Pancreas (tissue), 10 donors: ENCODE measurements around the gene TTI1. TPM values are rescaled to one million over a fixed set of nuclear protein-coding genes. Genes with fewer than 3 reads are reported as not detected.

ENCODE experiments used
- ATAC-seq, 4 donors: fragments of 200-7000 bp; cut with Tn5 transposase; one replicate each; pipeline versions ENCODE4 v1.8.0 to v1.9.1; 2020; ENCODE audit warnings: mild to moderate bottlenecking in 4 of 4, moderate library complexity in 4 of 4
- DNase-seq, 6 donors: peaks; one replicate each; pipeline ENCODE4 v3.0.0-alpha.2; 2020
- FAIRE-seq: peaks from 2 replicates; lab custom pipeline; 2012; peaks lifted over from hg19 to GRCh38; lab: Jason Lieb, UNC
- H3K27ac ChIP-seq, 4 donors: fragments of 200-600 bp; sonication (generic); 1 replicate in 3 of 4; 2 replicates in 1 of 4; pipeline versions ENCODE4 v1.5.0 to v1.8.0; 2020
- H3K27me3 ChIP-seq, 4 donors: fragments of 200-600 bp; one replicate each; pipeline ENCODE4 v1.8.0; 2021
- H3K36me3 ChIP-seq, 3 donors: fragments of 200-600 bp; sonication (generic) in 1 of 3; one replicate each; pipeline versions ENCODE4 v1.5.0 to v1.8.0; 2020 to 2021
- H3K4me1 ChIP-seq, 3 donors: fragments of 200-600 bp; one replicate each; pipeline ENCODE4 v1.8.0; 2021
- H3K4me3 ChIP-seq, 4 donors: fragments of 200-600 bp; sonication (generic) in 2 of 4; one replicate each; pipeline versions ENCODE4 v1.5.0 to v1.8.0; 2020 to 2021
- H3K9me3 ChIP-seq, 4 donors: fragments of 200-600 bp; one replicate each; pipeline ENCODE4 v1.8.0; 2021
- WGBS, 2 donors: extraction: QIAGEN DNeasy Blood & Tissue Kit; methylation state at CpG; one replicate each; pipeline ENCODE4 v1.1.7; 2013; 5-methylcytosine and 5-hydroxymethylcytosine counted together
- intact Hi-C, 3 donors: fragments of 100-400 bp; cut with DNase I; formaldehyde crosslinking; loops; one replicate each; pipeline versions ENCODE4 v1.11.1 to v1.14.2; 2022
- polyA plus RNA-seq, 2 donors: library from polyadenylated mRNA; stranded (reverse); fragments of 200-250 nt; gene quantifications; one replicate each; pipeline ENCODE4 v1.2.3, GENCODE V29; 2013
- total RNA-seq, 6 donors: library from RNA; stranded (reverse); fragmentation: NEBNext Ultra II Directional in 4 of 6; extraction: Animal tissue kit (Norgen Biotek cat#: 25700) in 4 of 6; gene quantifications; one replicate each; pipeline versions ENCODE4 v1.2.1 to v1.2.4, GENCODE V29; 2021 to 2023
- TF ChIP-seq, protein P1 (sequence below), 4 donors: fragments of 200-600 bp; sonication (generic) in 3 of 4; IDR thresholded peaks; one replicate each; pipeline versions ENCODE4 v1.5.0 to v1.8.0; 2021; ENCODE audit warnings: antibody characterized with exemption in 4 of 4
- donor health status: healthy with polysubstance abuse.
- donor health status: DM: no; HTN: no; CAD: no; lungs with moderate emphysema.
- donor health status: DM: no; HTN: no; CAD: no.
- donor health status: control.
- donor health status: control.
- donor health status: Bipolar disorder and iron deficiency.
- donor health status: DM: yes; HTN: yes; CAD: no.
- donor health status: DM: no; HTN: no; CAD: no.
- donor health status: DM: no; HTN: no; CAD: no.
- donor health status: DM: yes; HTN: yes; CAD: no.

The TTI1 gene
- total and polyA plus RNA-seq, 8 donors, result 10.1 to 18.0 (median 11.2) TPM

DNA sequence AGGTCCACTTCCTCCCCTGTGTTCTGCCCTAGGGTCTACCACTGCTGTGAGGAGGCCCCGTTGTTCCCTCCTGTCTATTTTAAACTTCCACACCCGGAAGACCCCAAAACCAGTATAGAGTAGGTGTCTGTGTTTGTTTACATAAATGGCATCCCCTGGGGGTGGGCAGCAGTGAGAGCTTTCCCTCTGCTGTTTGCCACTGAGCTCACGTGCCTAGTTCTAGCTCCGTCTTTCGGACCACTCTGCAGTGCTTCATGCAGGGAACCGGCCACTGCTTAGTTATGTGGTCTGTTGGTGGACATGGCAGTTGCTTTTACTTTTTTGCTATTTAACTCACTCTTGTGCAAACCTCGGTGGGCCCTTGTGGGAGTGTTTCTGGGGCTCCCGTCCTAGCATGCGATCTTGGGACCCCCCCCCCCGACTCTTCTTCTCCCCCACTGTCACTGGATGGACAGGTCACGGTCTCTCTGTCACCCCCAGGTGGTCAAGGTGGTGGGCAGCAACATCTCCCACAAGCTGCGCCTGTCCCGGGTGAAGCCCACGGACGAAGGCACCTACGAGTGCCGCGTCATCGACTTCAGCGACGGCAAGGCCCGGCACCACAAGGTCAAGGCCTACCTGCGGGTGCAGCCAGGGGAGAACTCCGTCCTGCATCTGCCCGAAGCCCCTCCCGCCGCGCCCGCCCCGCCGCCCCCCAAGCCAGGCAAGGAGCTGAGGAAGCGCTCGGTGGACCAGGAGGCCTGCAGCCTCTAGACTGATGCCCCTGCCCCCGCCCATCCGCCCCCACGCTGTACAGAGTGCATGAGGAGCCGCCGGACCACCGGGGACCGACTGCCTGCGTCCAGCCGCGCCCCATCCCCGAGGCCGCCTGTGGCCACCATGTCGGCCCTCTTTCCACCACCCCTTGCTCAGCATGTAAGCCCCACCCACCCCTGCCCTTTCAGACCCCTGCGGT, 89.5 kb downstream of the TTI1 start:
- no peaks in the 10 kb centered on the region for H3K36me3 ChIP-seq
- H3K27ac ChIP-seq, result no peak overlapping the region
- H3K9me3 ChIP-seq, result no peaks in the 10 kb centered on the region
- TF ChIP-seq, protein P1, sequence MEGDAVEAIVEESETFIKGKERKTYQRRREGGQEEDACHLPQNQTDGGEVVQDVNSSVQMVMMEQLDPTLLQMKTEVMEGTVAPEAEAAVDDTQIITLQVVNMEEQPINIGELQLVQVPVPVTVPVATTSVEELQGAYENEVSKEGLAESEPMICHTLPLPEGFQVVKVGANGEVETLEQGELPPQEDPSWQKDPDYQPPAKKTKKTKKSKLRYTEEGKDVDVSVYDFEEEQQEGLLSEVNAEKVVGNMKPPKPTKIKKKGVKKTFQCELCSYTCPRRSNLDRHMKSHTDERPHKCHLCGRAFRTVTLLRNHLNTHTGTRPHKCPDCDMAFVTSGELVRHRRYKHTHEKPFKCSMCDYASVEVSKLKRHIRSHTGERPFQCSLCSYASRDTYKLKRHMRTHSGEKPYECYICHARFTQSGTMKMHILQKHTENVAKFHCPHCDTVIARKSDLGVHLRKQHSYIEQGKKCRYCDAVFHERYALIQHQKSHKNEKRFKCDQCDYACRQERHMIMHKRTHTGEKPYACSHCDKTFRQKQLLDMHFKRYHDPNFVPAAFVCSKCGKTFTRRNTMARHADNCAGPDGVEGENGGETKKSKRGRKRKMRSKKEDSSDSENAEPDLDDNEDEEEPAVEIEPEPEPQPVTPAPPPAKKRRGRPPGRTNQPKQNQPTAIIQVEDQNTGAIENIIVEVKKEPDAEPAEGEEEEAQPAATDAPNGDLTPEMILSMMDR (IDR thresholded peaks at IDR 0.05), result no peak
- peak in 1 of 6 donors; percentile 58 for DNase-seq
- no peak for ATAC-seq
- H3K4me3 ChIP-seq, result no peak overlapping the region
- FAIRE-seq, result no peak
- 73 to 79% methylated on average over 38 to 47 of the region's 47 CpGs for WGBS, 2 donors
- intact Hi-C loops, result no loop called here
- H3K4me1 ChIP-seq, result no peaks in the 10 kb centered on the region
- H3K27me3 ChIP-seq, result no peaks in the 10 kb centered on the region

DNA sequence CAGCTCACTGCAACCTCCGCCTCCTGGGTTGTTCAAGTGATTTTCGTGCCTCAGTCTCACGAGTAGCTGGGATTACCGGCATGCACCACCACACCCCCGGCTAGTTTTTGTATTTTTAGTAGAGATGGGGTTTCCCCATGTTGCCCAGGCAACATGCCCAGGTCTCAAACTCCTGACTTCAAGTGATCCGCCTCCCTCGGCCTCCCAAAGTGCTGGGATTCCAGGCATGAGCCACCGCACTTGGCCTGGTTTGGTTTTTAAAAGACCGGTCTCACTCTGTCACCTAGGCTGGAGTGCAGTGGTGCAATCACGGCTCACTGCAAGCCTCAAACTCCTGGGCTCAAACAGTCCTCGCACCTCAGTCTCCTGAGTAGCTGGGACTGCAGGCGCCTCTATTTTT, 90.2 kb downstream of the TTI1 start:
- H3K27me3 ChIP-seq, result no peaks in the 10 kb centered on the region
- FAIRE-seq, result no peak
- intact Hi-C loops, result no loop called here
- H3K9me3 ChIP-seq, result no peaks in the 10 kb centered on the region
- H3K36me3 ChIP-seq, result no peaks in the 10 kb centered on the region
- no peak for DNase-seq
- H3K4me1 ChIP-seq, result no peaks in the 10 kb centered on the region
- H3K27ac ChIP-seq, result no peak overlapping the region
- TF ChIP-seq, protein P1 (IDR thresholded peaks at IDR 0.05), result no peak
- 77 to 83% methylated on average over 12 of the region's 12 CpGs for WGBS, 2 donors
- H3K4me3 ChIP-seq, result no peak overlapping the region
- ATAC-seq, result no peak

DNA sequence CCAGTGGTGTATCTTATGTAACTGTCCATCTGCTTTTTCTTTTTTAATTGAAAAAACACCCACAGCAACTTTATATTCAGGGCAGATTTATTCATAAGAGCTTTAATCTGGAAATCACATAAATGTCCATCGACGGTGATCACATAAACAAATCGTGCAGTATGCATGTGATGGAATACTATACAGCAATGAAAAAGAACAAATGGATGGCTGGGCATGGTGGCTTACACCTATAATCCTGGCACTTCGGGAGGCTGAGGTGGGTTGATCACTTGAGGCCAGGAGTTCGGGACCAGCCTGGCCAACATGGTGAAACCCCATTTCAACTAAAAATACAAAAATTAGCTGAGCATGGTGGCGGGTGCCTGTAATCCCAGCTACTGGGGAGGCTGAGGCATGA, 91.3 kb downstream of the TTI1 start:
- TF ChIP-seq, protein P1 (IDR thresholded peaks at IDR 0.05), result no peak
- no peak for ATAC-seq
- intact Hi-C loops, result no loop called here

DNA sequence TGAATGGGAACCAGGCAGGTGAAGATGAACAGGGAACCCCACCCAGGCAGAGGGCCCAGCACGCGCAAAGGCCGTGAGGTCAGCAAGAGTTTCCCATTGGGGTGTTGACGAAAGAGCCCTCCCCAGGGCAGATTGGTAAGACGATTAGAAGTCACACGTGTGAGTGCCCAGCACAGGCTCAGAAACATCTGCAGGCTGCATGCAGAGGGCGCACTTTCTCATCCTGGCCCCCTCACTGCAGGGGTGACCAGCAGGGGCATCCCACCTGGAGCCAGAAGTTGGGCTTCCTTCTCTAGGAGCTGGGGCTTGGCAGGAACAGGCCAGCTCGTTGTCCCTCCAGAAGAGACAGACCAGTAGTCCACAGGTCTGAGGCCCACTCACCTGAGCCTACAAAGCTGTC, 91.9 kb downstream of the TTI1 start:
- Histone ChIP-seq H3K4me3 (no peak overlapping the region), H3K36me3 (no peaks in the 10 kb centered on the region), H3K9me3 (no peaks in the 10 kb centered on the region), H3K4me1 (no peaks in the 10 kb centered on the region), H3K27ac (no peak overlapping the region), H3K27me3 (no peaks in the 10 kb centered on the region)
- ATAC-seq (no peak), FAIRE-seq (no peak), DNase-seq (peak in 1 of 6 donors; percentile 20)
- 60 to 61% methylated on average over 8 of the region's 8 CpGs for WGBS, 2 donors
- intact Hi-C loops, result no loop called here
- TF ChIP-seq, protein P1 (IDR thresholded peaks at IDR 0.05), result no peak

More for the DNA sequence above, 91.3 kb downstream of the TTI1 start:
- WGBS, 2 donors, result 85 to 88% methylated on average over 6 of the region's 6 CpGs
- Histone ChIP-seq H3K27me3 (no peaks in the 10 kb centered on the region), H3K9me3 (no peaks in the 10 kb centered on the region), H3K27ac (no peak overlapping the region), H3K4me1 (no peaks in the 10 kb centered on the region), H3K36me3 (no peaks in the 10 kb centered on the region), H3K4me3 (no peak overlapping the region)
- DNase-seq (no peak), FAIRE-seq (no peak)

DNA sequence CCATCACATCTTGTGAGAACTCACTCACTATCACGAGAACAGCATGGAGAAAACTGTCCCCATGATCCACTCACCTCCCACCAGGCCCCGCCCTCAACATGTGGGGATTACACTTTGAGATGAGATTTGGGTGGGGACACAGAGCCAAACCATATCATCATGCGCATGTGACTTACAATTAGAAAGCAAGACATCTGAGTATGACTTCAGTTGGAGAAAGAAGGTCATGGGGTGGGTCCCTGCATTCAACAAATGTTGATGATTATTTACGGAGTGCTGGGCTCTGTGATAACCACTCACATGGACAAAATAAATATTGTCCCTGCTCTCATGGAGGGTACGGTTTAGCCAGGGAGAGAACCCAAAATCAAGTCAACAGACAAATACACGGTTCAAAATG, 92.4 kb downstream of the TTI1 start:
- no peaks in the 10 kb centered on the region for H3K27me3 ChIP-seq
- intact Hi-C loops, result no loop called here

More for the DNA sequence above, 92.4 kb downstream of the TTI1 start:
- no peaks in the 10 kb centered on the region for H3K4me1 ChIP-seq
- no peak overlapping the region for H3K27ac ChIP-seq
- ATAC-seq (no peak), DNase-seq (no peak), FAIRE-seq (no peak)
- no peaks in the 10 kb centered on the region for H3K9me3 ChIP-seq
- H3K4me3 ChIP-seq, result no peak overlapping the region
- WGBS, 2 donors, result 62 to 66% methylated on average over 6 of the region's 6 CpGs
- no peaks in the 10 kb centered on the region for H3K36me3 ChIP-seq
- TF ChIP-seq, protein P1 (IDR thresholded peaks at IDR 0.05), result no peak
